Measurements from ENCODE around the gene POPDC3.

DNA sequence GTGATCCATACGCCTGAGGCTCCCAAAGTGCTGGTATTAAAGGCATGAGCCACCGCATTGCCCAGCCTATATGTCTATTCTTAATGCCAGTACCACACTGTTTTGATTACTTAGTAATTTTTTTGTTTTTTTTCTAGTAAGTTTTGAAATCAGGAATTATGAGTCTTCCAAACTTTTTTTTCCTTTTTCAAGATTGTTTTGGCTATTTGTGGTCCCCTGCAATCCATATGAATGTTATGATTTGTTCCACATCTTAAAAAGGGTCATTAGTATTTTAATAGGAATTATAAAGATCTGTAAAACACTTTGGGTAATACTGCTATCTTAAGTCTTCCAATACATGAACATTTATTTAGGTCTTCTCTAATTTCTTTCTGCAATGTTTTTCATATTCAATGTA, 6.8 kb upstream of the POPDC3 start:
- TF ChIP-seq POLR2AphosphoS5 (IDR thresholded peaks at IDR 0.05) (no peak), POLR2A (IDR thresholded peaks at IDR 0.05) (no peak)
